Thyroid gland (tissue), 4 donors: ENCODE results near the gene GRB7. TPM values are rescaled to one million over a fixed set of nuclear protein-coding genes. Genes with fewer than 3 reads are reported as not detected.

Source experiments
- DNase-seq, 2 donors: peaks; one replicate each; pipeline ENCODE4 v3.0.0-alpha.2; 2019
- H3K27ac ChIP-seq, 3 donors: fragments of 200-600 bp; sonication (generic); 1 replicate in 2 of 3; 2 replicates in 1 of 3; pipeline ENCODE4 v1.5.1; 2016 to 2019; ENCODE audit warnings: mild to moderate bottlenecking in 1 of 3, moderate library complexity in 1 of 3
- H3K27me3 ChIP-seq: fragments of 200-600 bp; sonication (generic); one replicate; pipeline ENCODE4 v1.5.1; 2019
- H3K36me3 ChIP-seq, 2 donors: fragments of 200-600 bp; sonication (generic); one replicate each; pipeline ENCODE4 v1.5.1; 2016 to 2019
- H3K4me1 ChIP-seq, 2 donors: fragments of 200-600 bp; sonication (generic); one replicate each; pipeline ENCODE4 v1.5.1; 2017 to 2019
- H3K4me3 ChIP-seq, 3 donors: fragments of 200-600 bp; sonication (generic); replicated peaks in 1 of 3; 1 replicate in 2 of 3; 2 replicates in 1 of 3; pipeline ENCODE4 v1.5.1; 2016; ENCODE audit warnings: mild to moderate bottlenecking in 1 of 3
- H3K9me3 ChIP-seq: fragments of 200-600 bp; sonication (generic); one replicate; pipeline ENCODE4 v1.5.1; 2017
- CTCF ChIP-seq, 6 experiments: fragments of 200-600 bp in 3 of 6; fragments of 450-650 bp in 3 of 6; sonication (generic) in 3 of 6; IDR thresholded peaks; one replicate each; pipeline ENCODE4 v1.5.1; 2016 to 2019; ENCODE audit warnings: antibody characterized with exemption in 6 of 6, mild to moderate bottlenecking in 2 of 6, inconsistent platforms in 1 of 6, moderate library complexity in 1 of 6
- POLR2A ChIP-seq, 2 donors: fragments of 450-650 bp; IDR thresholded peaks; one replicate each; pipeline ENCODE4 v1.6.1; 2017; ENCODE audit warnings: antibody characterized with exemption in 2 of 2, mild to moderate bottlenecking in 2 of 2, moderate library complexity in 1 of 2
- WGBS, 2 donors: methylation state at CpG; one replicate each; pipeline ENCODE4 v1.1.5; 2017; 5-methylcytosine and 5-hydroxymethylcytosine counted together
- intact Hi-C: fragments of 100-400 bp; cut with DNase I; formaldehyde crosslinking; loops from one replicate; pipeline ENCODE4 v1.15.1; 2023
- microRNA-seq: library from miRNA; unstranded; fragments of <30 nt; microRNA quantifications from one replicate; pipeline ENCODE4, GENCODE V29; 2016
- small RNA-seq: library from RNA; depleted of rRNA; stranded (forward); fragments of <200 nt; gene quantifications from one replicate; pipeline ENCODE3, GENCODE V24; 2016
- total RNA-seq, 4 donors: library from RNA; depleted of rRNA; stranded (reverse); fragments of >200 nt; gene quantifications; one replicate each; pipeline ENCODE4 v1.2.3, GENCODE V29; 2016

The GRB7 gene
- total RNA-seq, 4 donors from 2014 or later, result 7.1 to 14.0 (median 8.7) TPM

GRCh38 chr17:39794249-39794970, 56.7 kb downstream of the GRB7 start:
- WGBS, 2 donors, result 28 to 31% methylated on average over 2 of the region's 2 CpGs
- H3K9me3 ChIP-seq, result no peaks in the 10 kb centered on the region
- H3K4me3 ChIP-seq, result no peak overlapping the region
- H3K4me1 ChIP-seq, result peaks cover 0 to 16% of the 10 kb centered on the region in 2 donors
- no peak for TF ChIP-seq POLR2A (IDR thresholded peaks at IDR 0.05)
- no peak for TF ChIP-seq CTCF (IDR thresholded peaks at IDR 0.05)
- no peaks in the 10 kb centered on the region for H3K36me3 ChIP-seq
- peak overlapping the region; percentile 57 to 75 (median 70) for H3K27ac ChIP-seq
- DNase-seq, result peak in 1 of 2 donors; percentile 12
- intact Hi-C loops, result no loop called here
- no peaks in the 10 kb centered on the region for H3K27me3 ChIP-seq

Small RNA genes within 50 kb of the gene (microRNA-seq; reads per million reads assigned to microRNA genes)
- 2.6 reads per million for gene MIR4728

Small RNA genes within 50 kb of the gene (small RNA-seq; reads per million reads assigned to genes)
- gene MIR4728, result 0.28 reads per million

Other genes with a start within 250 kb of the GRB7 start
- not detected for gene NEUROD2, start 130.0 kb upstream of the GRB7 start, total RNA-seq
- gene PPP1R1B, start 111.0 kb upstream of the GRB7 start, total RNA-seq, result 1 to 10 TPM in 1 of 4 donors, not detected in 3; 1.2 TPM
- gene STARD3, start 100.8 kb upstream of the GRB7 start, total RNA-seq, result 10 to 100 TPM; 44.5 to 73.6 (median 53.0) TPM
- 1 to 10 TPM in 3 of 4 donors, under 1 TPM in 1; 0.63 to 2.1 (median 1.5) TPM for gene TCAP, start 72.6 kb upstream of the GRB7 start, total RNA-seq
- 1 to 10 TPM in 3 of 4 donors, not detected in 1; 1.1 to 3.3 (median 1.2) TPM for gene PNMT, start 69.5 kb upstream of the GRB7 start, total RNA-seq
- 10 to 100 TPM; 55.6 to 88.1 (median 72.7) TPM for gene PGAP3, start 49.9 kb upstream of the GRB7 start, total RNA-seq
- gene ERBB2, start 37.9 kb upstream of the GRB7 start, total RNA-seq, result 100 to 1,000 TPM in 3 of 4 donors, 10 to 100 TPM in 1; 74.3 to 170 (median 139) TPM
- gene MIEN1, start 7.4 kb upstream of the GRB7 start, total RNA-seq, result 100 to 1,000 TPM in 1 of 4 donors, 10 to 100 TPM in 3; 39.8 to 134 (median 70.3) TPM
- gene IKZF3, start 126.4 kb downstream of the GRB7 start, total RNA-seq, result 1 to 10 TPM; 1.8 to 2.8 (median 2.6) TPM
- under 1 TPM in 1 of 4 donors, not detected in 3; 0.40 TPM for gene ZPBP2, start 130.3 kb downstream of the GRB7 start, total RNA-seq
- 10 to 100 TPM in 1 of 4 donors, 1 to 10 TPM in 3; 7.7 to 13.2 (median 8.3) TPM for gene GSDMB, start 180.7 kb downstream of the GRB7 start, total RNA-seq
- gene ORMDL3, start 189.7 kb downstream of the GRB7 start, total RNA-seq, result 100 to 1,000 TPM in 2 of 4 donors, 10 to 100 TPM in 2; 81.4 to 125 (median 99.0) TPM
- not detected for gene LRRC3C, start 189.8 kb downstream of the GRB7 start, total RNA-seq
- gene GSDMA, start 225.1 kb downstream of the GRB7 start, total RNA-seq, result not detected
- 100 to 1,000 TPM in 1 of 4 donors, 10 to 100 TPM in 3; 65.0 to 100 (median 98.8) TPM for gene PSMD3, start 242.9 kb downstream of the GRB7 start, total RNA-seq